ENCODE results near the gene KCNQ5.

KCNQ5 gene

GRCh38 chr6:73000460-73000859, 378.6 kb downstream of the KCNQ5 start:
- DNase-seq (ENCODE audit: low read depth in 2 of 2) = no peak

- DNase-seq (ENCODE audit: low read depth in 2 of 2) = no peak
These were observed 380.7 kb downstream of the KCNQ5 start for GRCh38 chr6:73002588-73002987.

GRCh38 chr6:73003302-73003701, 381.4 kb downstream of the KCNQ5 start:
- no peak for DNase-seq (ENCODE audit: low read depth in 2 of 2)

- no peak for DNase-seq (ENCODE audit: low read depth in 2 of 2)
These were observed 382.4 kb downstream of the KCNQ5 start for GRCh38 chr6:73004231-73004630.

- no peak for DNase-seq (ENCODE audit: low read depth in 2 of 2)
These were observed 383.0 kb downstream of the KCNQ5 start for GRCh38 chr6:73004861-73005260.

GRCh38 chr6:73006146-73006545, 384.3 kb downstream of the KCNQ5 start:
- DNase-seq (ENCODE audit: low read depth in 2 of 2) = no peak

- no peak for DNase-seq (ENCODE audit: low read depth in 2 of 2)
These were observed 390.1 kb downstream of the KCNQ5 start for GRCh38 chr6:73011945-73012344.

GRCh38 chr6:73017476-73017875, 395.6 kb downstream of the KCNQ5 start:
- DNase-seq (ENCODE audit: low read depth in 2 of 2) = no peak

GRCh38 chr6:73024598-73024997, 402.7 kb downstream of the KCNQ5 start:
- DNase-seq (ENCODE audit: low read depth in 2 of 2) = no peak

- no peak for DNase-seq (ENCODE audit: low read depth in 2 of 2)
These were observed 405.8 kb downstream of the KCNQ5 start for GRCh38 chr6:73027691-73028090.

- no peak for DNase-seq (ENCODE audit: low read depth in 2 of 2)
These were observed 406.4 kb downstream of the KCNQ5 start for GRCh38 chr6:73028124-73028766.

- no peak for DNase-seq (ENCODE audit: low read depth in 2 of 2)
These were observed 407.1 kb downstream of the KCNQ5 start for GRCh38 chr6:73028893-73029450.

- DNase-seq (ENCODE audit: low read depth in 2 of 2) = no peak
These were observed 408.4 kb downstream of the KCNQ5 start for GRCh38 chr6:73030257-73030656.

- no peak for DNase-seq (ENCODE audit: low read depth in 2 of 2)
These were observed 409.2 kb downstream of the KCNQ5 start for GRCh38 chr6:73030791-73031782.

GRCh38 chr6:73032586-73032985, 410.7 kb downstream of the KCNQ5 start:
- no peak for DNase-seq (ENCODE audit: low read depth in 2 of 2)

- no peak for DNase-seq (ENCODE audit: low read depth in 2 of 2)
These were observed 414.8 kb downstream of the KCNQ5 start for GRCh38 chr6:73036689-73037088.

- no peak for DNase-seq (ENCODE audit: low read depth in 2 of 2)
These were observed 419.2 kb downstream of the KCNQ5 start for GRCh38 chr6:73041051-73041450.

- DNase-seq (ENCODE audit: low read depth in 2 of 2) = no peak
These were observed 421.0 kb downstream of the KCNQ5 start for GRCh38 chr6:73042892-73043291.

- DNase-seq (ENCODE audit: low read depth in 2 of 2) = no peak
These were observed 421.6 kb downstream of the KCNQ5 start for GRCh38 chr6:73043446-73043845.

- no peak for DNase-seq (ENCODE audit: low read depth in 2 of 2)
These were observed 423.7 kb downstream of the KCNQ5 start for GRCh38 chr6:73045609-73046008.

- no peak for DNase-seq (ENCODE audit: low read depth in 2 of 2)
These were observed 425.9 kb downstream of the KCNQ5 start for GRCh38 chr6:73047801-73048200.

GRCh38 chr6:73049971-73050594, 428.2 kb downstream of the KCNQ5 start:
- DNase-seq (ENCODE audit: low read depth in 2 of 2) = no peak

Data from activated CD4-positive, alpha-beta T cell treated with anti-CD3 and anti-CD28 coated beads for 24 hours (primary cell).